GM12874 (cell line): ENCODE data around the gene TNRC6C.

Experiments
- CTCF ChIP-seq: IDR thresholded peaks from 2 replicates; pipeline ENCODE4 v1.5.1; 2011; ENCODE audit warnings: low read depth, mild to moderate bottlenecking, control low read depth, low read length, moderate library complexity; ENCODE audit not compliant: insufficient read depth

TNRC6C gene

GRCh38 chr17:78038748-78039288 lies 80.3 kb downstream of the TNRC6C start:
- no peak for TF ChIP-seq CTCF

DNA sequence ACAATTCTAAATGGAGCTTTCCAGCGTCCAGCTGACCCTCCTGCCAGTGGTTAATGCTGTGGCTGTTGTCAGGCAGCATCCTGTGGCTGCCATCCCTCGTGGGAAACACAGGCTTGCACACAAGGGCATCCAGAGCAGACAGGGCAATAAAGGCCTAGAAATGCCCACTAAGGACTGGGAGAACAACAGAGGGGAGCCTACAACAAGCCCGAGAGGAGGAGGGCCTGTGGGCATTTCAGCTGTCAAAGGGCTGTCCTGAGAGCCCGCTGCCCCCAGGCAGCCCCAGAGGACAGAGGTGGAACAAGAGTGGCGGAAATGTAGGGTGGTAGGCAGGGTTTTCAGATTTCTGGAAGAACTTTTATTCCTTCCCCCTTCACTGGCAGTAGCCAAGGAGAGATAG lies 81.1 kb downstream of the TNRC6C start:
- no peak for TF ChIP-seq CTCF

DNA sequence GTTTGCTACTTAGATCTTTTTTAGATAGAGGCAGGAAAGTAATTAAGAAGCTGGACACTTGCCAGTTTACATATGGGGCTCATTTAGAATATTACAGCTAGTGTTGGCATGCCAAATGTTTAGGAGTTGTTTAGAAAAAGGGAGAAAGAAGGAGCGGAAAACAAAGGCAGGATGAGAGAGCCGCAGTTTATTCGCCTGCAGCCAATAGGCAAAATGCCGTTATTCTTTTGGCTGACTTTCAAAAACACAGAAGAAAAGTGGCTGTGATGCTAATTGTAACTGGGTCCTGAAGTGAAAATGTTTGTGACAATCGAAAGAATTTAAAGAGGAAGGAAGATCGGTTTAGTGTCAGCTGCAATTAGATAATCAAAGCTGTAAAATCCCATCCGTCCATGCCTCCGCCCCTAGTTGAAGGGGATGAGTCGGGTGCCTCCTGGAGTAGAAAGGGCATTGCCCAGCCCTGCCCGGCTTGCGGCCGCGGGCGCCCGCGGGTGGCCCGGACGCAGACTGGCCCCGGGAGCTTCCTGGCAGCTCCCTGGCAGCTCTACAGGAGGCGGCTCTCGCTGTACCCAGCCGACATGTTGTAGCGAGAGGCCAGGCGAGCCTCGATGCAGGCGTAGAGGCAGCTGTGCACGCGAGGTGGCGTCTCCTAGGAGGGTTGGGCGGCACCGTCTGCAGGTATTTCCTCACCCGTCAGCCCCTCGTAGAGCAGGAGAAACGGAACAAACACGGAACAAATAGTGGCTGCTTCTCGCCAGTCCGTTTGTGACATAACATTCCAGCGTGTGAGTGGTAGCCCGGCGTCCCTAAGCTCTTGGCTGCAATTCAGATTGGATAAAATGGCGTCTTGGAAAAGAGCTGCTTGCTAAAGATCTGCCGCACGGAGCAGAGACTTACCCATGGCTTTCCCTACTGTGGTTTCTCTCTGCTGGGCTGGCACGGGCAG lies 82.2 kb downstream of the TNRC6C start:
- no peak for TF ChIP-seq CTCF

DNA sequence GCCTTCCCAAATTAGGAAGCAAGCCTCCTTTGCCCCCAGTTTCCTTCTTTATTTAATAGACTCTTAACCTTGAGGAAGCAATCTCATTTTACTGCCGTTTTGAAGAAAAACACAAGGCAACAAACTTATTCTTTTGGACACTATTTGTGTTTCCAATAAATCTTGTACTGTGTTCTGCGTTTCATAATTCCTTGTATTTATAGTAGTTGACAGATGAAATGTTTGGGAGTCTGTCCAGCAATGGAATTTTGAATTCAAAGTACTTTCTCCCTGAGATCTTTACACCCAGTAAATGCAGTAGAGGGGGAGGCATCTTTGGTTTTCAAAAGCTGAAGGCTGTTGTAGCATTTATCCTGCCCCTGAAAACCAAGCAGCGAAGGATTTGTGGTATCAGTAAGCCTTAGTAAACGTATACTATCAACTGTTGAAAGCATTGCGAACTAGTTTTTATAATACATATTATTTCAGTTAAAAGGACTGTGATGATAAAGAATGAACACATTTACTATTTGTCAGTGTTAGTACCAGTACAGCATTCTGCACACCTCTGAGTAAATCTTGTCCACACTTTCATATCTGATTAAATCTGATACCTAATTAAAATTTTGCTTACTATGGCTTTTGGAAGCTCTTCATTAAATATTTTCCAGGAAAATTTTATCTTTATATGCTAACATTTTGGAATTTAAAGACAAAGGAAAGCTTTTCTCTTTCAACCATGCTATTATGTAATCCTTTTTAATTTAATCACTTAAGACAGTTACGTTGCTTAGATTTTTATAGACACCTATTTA lies 83.1 kb downstream of the TNRC6C start:
- TF ChIP-seq CTCF, result no peak

- TF ChIP-seq CTCF, result no peak
These were observed 84.0 kb downstream of the TNRC6C start for GRCh38 chr17:78042542-78042941.

DNA sequence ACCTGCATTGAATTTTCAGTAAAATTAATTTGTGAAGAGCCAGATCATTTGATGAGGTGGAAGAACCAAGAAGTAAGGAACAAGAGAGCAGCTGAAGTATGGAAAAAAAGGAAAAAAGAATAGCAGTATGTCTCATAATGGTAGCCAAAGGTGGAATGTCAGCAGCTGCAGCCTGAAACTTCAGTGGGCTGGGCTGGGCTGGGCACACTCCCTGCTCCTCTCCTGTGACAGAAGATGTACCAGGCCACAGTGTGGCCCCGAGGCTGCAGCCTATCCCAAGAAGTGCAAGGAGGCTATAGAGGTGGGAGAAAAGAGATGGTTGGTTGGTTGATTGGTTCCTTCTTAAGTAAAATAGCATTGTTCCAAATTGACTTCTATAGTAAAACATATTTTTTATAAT lies 84.5 kb downstream of the TNRC6C start:
- TF ChIP-seq CTCF, result no peak

DNA sequence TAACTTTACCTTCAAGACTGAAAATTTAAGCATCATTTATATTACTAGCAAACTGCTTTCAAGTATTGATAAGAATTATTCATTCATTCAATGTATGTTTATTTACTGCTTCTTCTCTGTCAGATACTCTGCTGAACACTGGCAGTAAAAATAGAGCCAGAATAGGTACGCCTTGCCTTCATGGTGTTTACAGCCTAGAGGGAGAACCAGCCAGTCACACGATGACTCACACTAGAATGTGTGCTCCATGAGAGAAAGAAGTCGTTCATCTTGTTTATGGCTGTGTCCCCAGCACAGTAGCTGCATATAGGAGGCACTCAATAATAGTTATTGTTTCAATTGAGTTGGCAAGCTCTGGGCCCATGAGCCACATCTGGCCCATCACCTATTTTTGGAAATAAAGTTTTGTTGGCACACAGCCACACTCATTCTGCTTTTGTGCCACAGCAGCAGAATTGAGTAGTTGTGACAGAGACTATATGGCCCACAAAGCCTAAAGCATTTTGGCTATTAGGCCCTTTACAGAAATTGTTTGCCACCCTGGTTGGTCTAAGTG lies 85.9 kb downstream of the TNRC6C start:
- TF ChIP-seq CTCF, result no peak
